ENCODE data around the gene OPN4.

GRCh38 chr10:86705905-86706304, 51.6 kb downstream of the OPN4 start:
- no peak for TF ChIP-seq CTCF (IDR thresholded peaks at IDR 0.05)
- TF ChIP-seq, protein P1, sequence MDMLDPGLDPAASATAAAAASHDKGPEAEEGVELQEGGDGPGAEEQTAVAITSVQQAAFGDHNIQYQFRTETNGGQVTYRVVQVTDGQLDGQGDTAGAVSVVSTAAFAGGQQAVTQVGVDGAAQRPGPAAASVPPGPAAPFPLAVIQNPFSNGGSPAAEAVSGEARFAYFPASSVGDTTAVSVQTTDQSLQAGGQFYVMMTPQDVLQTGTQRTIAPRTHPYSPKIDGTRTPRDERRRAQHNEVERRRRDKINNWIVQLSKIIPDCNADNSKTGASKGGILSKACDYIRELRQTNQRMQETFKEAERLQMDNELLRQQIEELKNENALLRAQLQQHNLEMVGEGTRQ (IDR thresholded peaks at IDR 0.05; ENCODE audit: borderline replicate concordance, low read depth, low read length), result no peak
- TF ChIP-seq CHD2 (IDR thresholded peaks at IDR 0.05; ENCODE audit: low read length, partially characterized antibody), result no peak
- no peak for TF ChIP-seq FOXM1 (IDR thresholded peaks at IDR 0.05; ENCODE audit: low read depth)
- TF ChIP-seq, protein P2, sequence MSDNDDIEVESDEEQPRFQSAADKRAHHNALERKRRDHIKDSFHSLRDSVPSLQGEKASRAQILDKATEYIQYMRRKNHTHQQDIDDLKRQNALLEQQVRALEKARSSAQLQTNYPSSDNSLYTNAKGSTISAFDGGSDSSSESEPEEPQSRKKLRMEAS (IDR thresholded peaks at IDR 0.05; ENCODE audit: low read depth), result no peak
- no peak for TF ChIP-seq EP300 (IDR thresholded peaks at IDR 0.05; ENCODE audit: borderline replicate concordance in 1 of 2, low read depth in 1 of 2, low read length in 1 of 2)
- TF ChIP-seq ZBTB33 (IDR thresholded peaks at IDR 0.05; ENCODE audit: borderline replicate concordance, low read depth), result no peak
- no peak for TF ChIP-seq GABPA (IDR thresholded peaks at IDR 0.05; ENCODE audit: low read depth)
